Left ventricle myocardium superior (tissue), 1 donor: ENCODE results near the gene SLC39A11. TPM values are rescaled to one million over a fixed set of nuclear protein-coding genes. Genes with fewer than 3 reads are reported as not detected.

Source experiments
- ATAC-seq: fragments of 200-7000 bp; cut with Tn5 transposase; one replicate; pipeline ENCODE4 v1.9.1; 2020; ENCODE audit warnings: mild to moderate bottlenecking, moderate library complexity
- DNase-seq: peaks from one replicate; pipeline ENCODE4 v3.0.0-alpha.2; 2020
- intact Hi-C: fragments of 100-400 bp; cut with micrococcal nuclease; formaldehyde crosslinking; loops from one replicate; pipeline ENCODE4 v1.11.0; 2022
- total RNA-seq: library from RNA; stranded (reverse); fragmentation: NEBNext Ultra II Directional; extraction: Animal tissue kit (Norgen Biotek cat#: 25700); gene quantifications from one replicate; pipeline ENCODE4 v1.2.1, GENCODE V29; 2021
- donor health status: DM: no; HTN: yes; CAD: no; lungs with severe emphysema.

SLC39A11 gene
- total RNA-seq, 1 donor from 2014 or later, result 5.4 TPM

DNA sequence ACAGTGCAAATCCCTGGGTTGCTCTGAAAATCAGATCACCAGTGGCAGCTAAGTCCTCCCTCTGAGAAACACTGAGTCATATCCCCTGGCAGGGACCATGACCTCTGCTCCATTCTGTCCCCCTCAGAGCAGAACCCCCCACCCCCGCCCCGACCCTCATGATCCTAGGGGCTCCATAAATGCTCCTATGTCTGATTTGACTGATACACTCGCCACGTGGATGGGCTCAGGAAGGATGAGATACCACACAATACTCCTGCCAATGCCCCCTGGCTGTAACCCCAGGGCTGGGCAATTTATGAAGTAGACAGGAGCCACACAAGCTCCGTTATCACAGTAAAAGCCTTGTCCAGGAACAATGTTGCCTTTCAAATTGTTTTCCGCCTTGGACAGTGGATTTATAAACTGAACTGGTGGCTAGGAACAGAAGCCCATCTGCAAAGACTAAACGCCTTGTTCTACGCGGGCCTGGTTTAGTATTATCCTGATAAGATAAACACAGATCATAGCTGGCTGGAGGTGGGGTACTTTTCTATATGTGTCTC lies 394.8 kb downstream of the SLC39A11 start:
- no peak for ATAC-seq
- intact Hi-C loops, result no loop called here
- no peak for DNase-seq

DNA sequence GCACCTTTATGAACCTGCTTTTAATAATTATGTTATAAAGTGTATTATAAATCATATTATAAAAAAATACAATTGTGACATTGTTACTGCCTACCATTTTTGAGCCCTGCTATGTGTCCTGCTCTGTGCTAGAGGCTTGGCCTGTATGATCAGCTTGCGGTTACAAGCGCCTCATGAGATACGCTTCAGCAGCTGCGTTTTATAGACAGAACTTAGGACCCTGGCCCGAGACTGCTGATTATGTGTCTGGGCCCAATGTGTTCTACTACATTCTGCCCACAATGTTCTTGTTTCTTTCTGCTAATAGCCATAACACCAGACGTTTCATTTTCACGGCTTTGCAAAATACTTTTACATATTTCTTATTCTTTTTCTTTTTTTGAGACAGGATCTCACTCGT lies 395.8 kb downstream of the SLC39A11 start:
- no peak for ATAC-seq

GRCh38 chr17:72696156-72696555 lies 396.3 kb downstream of the SLC39A11 start:
- intact Hi-C loops, result no loop called here
- DNase-seq (no peak), ATAC-seq (no peak)

More for the DNA sequence above, 395.8 kb downstream of the SLC39A11 start:
- DNase-seq, result no peak
- intact Hi-C loops, result no loop called here

- ATAC-seq (no peak), DNase-seq (no peak)
- intact Hi-C loops, result no loop called here
Observed at GRCh38 chr17:72693956-72694355, 398.5 kb downstream of the SLC39A11 start.

- ATAC-seq (no peak), DNase-seq (no peak)
Observed at GRCh38 chr17:72693151-72693878, 399.2 kb downstream of the SLC39A11 start.

GRCh38 chr17:72692676-72693075 lies 399.8 kb downstream of the SLC39A11 start:
- ATAC-seq (no peak), DNase-seq (no peak)
- intact Hi-C loops, result no loop called here

More at GRCh38 chr17:72693151-72693878, 399.2 kb downstream of the SLC39A11 start:
- intact Hi-C loops, result no loop called here

DNA sequence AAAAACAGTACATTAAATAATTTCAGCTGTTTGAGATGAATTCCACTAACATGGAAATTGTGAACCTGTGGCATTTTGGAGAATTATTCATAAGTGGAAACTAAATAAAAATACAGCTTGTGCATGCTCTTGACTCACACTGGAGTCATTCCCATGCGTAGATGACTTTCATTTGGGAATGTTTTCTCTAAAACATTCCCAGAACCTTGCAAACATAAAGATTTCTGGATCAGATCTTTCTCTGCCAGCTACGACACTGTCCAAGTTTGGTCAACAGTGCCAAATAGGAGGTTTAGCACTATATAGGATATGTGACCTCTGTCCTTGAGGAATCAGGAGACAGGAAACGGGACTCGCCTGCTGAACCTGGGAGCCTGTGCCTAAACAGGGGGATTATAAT lies 400.9 kb downstream of the SLC39A11 start:
- intact Hi-C loops, result no loop called here
- DNase-seq (no peak), ATAC-seq (no peak)

DNA sequence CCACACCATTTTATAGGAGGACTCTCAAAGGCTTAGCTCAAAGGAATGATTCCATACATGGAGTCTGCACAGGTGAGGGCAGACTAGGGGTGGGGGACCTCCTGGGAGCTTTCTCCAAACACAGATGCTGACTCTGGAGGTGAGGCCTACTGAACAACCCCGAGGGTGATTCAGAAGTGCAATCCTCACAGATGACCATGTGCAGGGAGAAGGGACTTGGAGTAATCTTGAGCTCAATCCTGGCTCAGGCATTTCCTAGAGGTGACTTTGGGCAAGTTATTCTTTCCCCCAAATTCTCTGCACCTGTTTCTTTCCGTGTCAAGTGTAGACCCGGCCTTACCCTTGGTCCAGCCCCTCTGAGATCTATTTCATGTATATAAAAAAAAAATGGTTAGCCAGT lies 401.5 kb downstream of the SLC39A11 start:
- no peak for ATAC-seq
- DNase-seq, result no peak
- intact Hi-C loops, result no loop called here

DNA sequence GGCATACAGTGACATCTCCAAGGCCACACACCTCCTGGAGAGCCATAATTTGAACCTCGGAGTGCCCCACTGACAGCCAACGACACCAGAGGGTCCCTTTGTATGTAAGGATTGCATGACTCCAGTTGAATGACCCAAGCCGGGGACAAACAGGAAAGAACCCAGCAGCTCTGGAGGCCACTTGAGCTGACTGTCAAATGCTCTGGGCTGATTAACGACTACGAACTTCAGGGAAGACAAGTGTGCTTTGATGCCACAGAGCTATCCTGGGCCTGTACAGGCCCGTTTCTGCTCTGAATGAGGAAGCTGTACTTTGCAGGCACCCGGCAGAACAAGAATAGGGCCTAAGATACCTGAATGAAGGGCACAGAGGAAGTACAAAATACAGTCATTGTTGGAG lies 404.6 kb downstream of the SLC39A11 start:
- intact Hi-C loops, result no loop called here
- DNase-seq (no peak), ATAC-seq (no peak)

DNA sequence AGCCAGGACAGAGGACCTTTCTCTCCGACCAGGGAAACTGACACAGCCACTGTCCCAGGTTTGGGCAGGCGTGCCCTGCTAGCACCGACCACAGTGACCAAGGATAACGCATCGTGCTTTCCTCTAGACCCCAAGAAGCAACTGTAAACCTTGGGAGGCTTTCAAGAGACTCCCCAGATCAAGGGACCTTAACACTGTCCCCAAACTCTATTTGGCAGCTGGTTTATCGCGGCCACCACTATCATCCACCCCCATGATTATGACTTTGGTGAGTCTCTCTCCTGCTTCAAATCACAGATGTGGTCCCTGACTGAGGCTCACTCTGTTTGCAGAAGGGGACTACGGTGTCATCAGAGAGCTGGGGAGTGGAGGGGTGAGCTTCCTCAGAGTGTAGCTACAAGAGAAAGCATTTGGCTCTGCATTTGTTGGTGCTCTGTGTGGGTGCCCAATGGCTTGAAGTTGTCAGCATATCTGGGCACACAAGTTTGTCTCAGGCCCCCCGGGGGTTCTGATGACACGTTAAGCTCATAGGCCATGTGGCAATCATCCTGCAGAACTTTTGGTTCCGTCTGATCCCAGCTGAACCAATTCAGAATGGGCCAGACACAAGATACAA lies 408.0 kb downstream of the SLC39A11 start:
- intact Hi-C loops, result no loop called here
- ATAC-seq (no peak), DNase-seq (no peak)

GRCh38 chr17:72683506-72684404 lies 408.7 kb downstream of the SLC39A11 start:
- intact Hi-C loops, result no loop called here
- DNase-seq, result no peak
- peak; percentile 28 for ATAC-seq

DNA sequence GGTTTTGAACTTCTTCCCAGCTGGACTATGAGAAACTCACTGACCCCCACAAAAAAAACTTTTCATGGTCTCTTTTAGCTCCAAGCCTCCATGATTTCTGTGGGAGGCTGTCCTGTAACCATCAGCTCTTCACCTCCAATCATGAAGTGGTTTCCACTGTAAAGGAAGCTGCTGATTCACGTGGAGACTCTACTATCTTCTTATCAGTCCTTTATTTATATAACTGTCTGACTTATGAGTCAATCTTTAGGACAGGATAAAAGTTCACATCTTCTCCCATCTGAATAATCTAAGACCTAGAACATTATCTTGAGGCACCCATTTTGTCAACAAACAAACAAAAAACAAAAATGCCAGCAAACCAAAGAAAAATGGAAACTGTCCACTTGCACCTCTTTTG lies 409.9 kb downstream of the SLC39A11 start:
- ATAC-seq (no peak), DNase-seq (no peak)
- intact Hi-C loops, result no loop called here

GRCh38 chr17:72681844-72682243 lies 410.6 kb downstream of the SLC39A11 start:
- ATAC-seq, result no peak
- intact Hi-C loops, result no loop called here
- no peak for DNase-seq

- intact Hi-C loops, result no loop called here
- no peak for ATAC-seq
- DNase-seq, result no peak
Observed at GRCh38 chr17:72677714-72678390, 414.6 kb downstream of the SLC39A11 start.

GRCh38 chr17:72677108-72677507 lies 415.4 kb downstream of the SLC39A11 start:
- intact Hi-C loops, result no loop called here
- DNase-seq (no peak), ATAC-seq (no peak)

GRCh38 chr17:72672729-72673128 lies 419.8 kb downstream of the SLC39A11 start:
- DNase-seq (no peak), ATAC-seq (no peak)
- intact Hi-C loops, result no loop called here

DNA sequence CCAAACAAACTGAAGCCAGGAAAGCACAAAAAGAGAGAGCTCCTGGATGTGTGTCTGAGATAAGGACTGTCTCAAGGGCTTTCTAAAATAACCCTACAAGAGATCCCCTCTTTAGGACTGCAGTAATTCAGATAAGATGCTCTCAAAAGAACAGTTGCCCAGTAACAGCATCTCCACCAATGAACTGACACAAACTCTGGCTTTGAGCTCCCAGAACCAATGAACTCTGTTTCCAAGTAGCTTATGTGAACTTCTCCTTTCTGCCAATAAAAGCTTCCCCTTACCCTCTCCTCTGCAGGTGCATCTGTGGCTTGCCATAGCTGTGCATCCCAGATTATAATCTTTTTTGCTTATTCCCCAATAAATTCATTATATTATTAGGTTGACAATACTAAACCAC lies 421.5 kb downstream of the SLC39A11 start:
- DNase-seq (no peak), ATAC-seq (no peak)
- intact Hi-C loops, result no loop called here

DNA sequence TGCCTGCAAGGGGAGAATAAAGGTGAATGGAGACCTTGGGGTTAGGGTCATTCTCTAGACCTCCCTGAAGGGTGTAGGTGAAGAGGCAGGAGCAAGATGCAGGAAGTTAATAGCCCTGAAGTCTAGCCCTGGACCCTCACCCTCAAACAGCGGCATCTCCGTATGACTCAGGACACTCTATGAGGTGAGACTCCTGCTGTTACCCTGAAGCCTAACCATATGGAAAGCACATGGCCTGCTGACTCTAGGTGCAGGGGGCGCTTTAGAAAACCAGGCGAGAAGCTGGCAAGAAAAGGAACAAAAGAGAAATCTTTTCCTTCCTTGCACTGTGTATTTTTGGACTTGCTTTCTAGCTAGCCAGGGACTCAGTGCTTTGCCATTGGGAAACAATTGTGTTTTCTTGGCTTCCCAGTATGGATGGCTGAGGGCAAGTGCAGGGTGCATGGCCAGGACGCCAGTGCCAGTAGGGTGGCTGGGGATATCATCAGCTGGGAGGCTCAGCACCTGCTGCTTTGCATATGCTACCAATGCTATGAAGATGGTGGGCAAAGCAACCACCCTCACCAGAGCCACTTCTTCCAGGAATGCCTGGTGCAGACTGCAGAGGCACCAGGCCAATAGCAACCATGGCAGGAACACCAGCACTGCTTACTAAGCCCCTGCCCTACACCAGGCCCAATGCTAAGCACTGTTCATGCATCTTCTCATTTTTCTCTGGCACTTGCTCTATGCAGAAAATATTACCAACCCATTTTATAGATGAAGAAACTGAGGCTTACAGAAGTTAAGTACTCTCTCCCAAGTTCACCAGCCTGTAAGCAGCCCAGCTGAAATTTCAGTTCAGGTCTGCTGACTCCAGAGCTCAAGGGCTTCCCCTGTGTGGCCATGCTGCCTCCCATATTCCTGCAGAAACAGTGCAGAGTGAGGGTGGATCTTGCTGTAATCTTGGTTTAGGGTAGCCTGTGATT lies 425.1 kb downstream of the SLC39A11 start:
- DNase-seq (no peak), ATAC-seq (no peak)
- intact Hi-C loops, result no loop called here
